Measurements from ENCODE around the gene SIMC1.

The SIMC1 gene

DNA sequence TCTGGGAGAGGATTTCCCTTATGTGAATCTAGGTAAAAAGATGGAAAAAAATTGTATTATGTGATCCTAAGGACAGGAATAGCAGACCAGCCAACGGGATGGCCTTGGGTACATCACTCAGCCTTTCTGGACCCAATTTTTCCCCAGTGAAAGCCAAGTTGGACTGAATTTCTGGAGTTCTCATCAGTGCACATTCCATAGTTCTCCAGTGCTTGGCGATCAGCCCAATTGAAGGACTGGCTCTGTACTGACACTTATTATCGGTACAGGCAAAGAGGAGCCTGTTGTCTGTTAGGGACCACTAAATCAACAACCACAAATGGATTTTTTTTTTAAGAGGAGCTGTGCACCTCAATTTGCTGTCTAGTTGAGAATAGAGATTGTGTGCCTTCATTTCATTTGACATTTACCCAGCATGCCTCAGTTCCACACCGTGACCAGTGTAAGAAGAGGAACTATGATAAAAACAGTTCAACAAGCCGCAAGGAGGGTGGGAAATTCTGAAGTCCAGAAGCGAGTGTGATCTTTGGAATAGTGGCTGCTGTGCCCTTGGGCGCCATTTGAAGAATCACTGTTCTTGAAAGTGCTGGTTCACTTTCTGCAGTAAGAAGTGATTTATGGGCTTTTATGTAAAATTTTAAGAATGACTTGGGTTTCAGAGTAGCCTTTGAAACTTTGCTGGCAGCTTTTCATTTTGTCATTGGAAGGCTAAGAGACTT is 135.0 kb downstream of the SIMC1 start:
- TF ChIP-seq, protein P1, sequence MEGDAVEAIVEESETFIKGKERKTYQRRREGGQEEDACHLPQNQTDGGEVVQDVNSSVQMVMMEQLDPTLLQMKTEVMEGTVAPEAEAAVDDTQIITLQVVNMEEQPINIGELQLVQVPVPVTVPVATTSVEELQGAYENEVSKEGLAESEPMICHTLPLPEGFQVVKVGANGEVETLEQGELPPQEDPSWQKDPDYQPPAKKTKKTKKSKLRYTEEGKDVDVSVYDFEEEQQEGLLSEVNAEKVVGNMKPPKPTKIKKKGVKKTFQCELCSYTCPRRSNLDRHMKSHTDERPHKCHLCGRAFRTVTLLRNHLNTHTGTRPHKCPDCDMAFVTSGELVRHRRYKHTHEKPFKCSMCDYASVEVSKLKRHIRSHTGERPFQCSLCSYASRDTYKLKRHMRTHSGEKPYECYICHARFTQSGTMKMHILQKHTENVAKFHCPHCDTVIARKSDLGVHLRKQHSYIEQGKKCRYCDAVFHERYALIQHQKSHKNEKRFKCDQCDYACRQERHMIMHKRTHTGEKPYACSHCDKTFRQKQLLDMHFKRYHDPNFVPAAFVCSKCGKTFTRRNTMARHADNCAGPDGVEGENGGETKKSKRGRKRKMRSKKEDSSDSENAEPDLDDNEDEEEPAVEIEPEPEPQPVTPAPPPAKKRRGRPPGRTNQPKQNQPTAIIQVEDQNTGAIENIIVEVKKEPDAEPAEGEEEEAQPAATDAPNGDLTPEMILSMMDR (IDR thresholded peaks at IDR 0.05; ENCODE audit: low read depth, low read length), result no peak
- Histone ChIP-seq H3K36me3 (peaks cover 4% of the 10 kb centered on the region; the same call in 1 of the 2 replicates), H3K4me1 (no peaks in the 10 kb centered on the region), H3K27me3 (no peaks in the 10 kb centered on the region), H3K4me3 (ENCODE audit: low read depth, low read length) (no peak overlapping the region), H3K9me3 (no peaks in the 10 kb centered on the region)
- DNase-seq, result no peak

DNA sequence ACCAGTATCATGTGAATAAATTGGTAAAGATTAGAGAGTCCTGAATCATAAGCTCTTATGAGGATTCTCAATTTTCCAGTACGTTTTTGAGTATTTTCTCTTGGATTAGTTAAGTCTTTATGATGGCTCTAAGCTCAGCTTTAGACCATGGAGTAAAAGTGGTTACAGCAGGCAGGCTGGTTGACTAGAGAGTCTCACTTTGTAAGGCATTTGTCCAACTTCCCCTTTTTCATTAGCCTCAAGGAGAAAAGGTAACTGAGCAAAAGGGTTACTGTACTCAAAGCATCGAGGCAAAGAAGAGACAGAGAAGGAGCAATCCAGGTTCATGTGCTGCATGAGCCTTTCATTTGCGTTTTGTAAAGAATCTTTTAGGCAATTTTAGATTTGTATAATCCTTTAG is 141.7 kb downstream of the SIMC1 start:
- H3K4me3 ChIP-seq (ENCODE audit: low read depth, low read length), result no peak overlapping the region
- TF ChIP-seq, protein P1 (IDR thresholded peaks at IDR 0.05; ENCODE audit: low read depth, low read length), result no peak
- no peak for DNase-seq
- no peaks in the 10 kb centered on the region for H3K9me3 ChIP-seq
- H3K4me1 ChIP-seq, result no peaks in the 10 kb centered on the region
- no peaks in the 10 kb centered on the region for H3K27me3 ChIP-seq
- peaks cover 38% of the 10 kb centered on the region for H3K36me3 ChIP-seq

DNA sequence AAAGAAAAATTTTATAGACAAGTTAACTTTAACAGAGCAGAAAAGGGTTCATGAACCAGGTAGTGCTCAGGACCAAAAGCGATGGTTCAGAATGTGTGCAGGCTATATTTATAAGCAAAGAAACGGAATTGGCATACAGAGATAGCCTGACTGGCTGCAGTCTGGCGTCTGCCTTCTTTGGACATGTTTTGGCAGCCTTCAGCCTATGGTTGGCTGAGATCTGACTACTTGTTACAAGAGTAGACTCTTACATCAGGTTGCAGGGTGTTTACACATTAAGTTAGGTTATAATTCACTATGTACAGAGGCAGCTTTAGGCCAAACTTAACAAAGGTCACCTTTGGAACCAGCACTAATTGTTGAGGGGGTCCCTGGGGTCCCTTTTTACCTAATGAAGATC is 143.2 kb downstream of the SIMC1 start:
- Histone ChIP-seq H3K36me3 (peaks cover 54% of the 10 kb centered on the region), H3K4me3 (ENCODE audit: low read depth, low read length) (no peak overlapping the region)
- TF ChIP-seq, protein P1 (IDR thresholded peaks at IDR 0.05; ENCODE audit: low read depth, low read length), result no peak

DNA sequence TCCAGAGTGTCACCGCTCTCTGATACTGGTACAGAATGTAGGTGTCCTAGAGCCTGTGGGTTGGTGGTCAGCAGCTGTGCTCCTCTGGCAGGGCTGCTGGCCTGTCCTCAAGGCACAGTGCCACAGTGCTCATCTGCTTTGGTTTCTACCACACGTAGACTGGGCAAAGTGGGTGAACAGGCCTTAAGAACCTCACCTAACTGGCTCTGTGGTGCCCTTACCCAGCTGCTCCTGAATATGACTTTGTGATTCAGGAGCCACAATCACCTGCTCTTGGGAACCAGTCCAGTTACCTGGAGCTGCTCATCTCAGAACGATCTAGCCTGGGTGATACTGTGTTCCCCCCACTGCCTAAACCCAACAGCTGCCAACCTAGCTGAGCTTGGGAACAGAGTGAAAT is 143.8 kb downstream of the SIMC1 start:
- Histone ChIP-seq H3K9me3 (no peaks in the 10 kb centered on the region), H3K4me3 (ENCODE audit: low read depth, low read length) (no peak overlapping the region), H3K27me3 (no peaks in the 10 kb centered on the region), H3K36me3 (peaks cover 57% of the 10 kb centered on the region), H3K4me1 (no peaks in the 10 kb centered on the region)
- TF ChIP-seq, protein P1 (IDR thresholded peaks at IDR 0.05; ENCODE audit: low read depth, low read length), result no peak
- DNase-seq, result no peak

More for the DNA sequence above, 143.2 kb downstream of the SIMC1 start:
- H3K9me3 ChIP-seq, result no peaks in the 10 kb centered on the region
- DNase-seq, result no peak
- H3K4me1 ChIP-seq, result no peaks in the 10 kb centered on the region
- H3K27me3 ChIP-seq, result no peaks in the 10 kb centered on the region

DNA sequence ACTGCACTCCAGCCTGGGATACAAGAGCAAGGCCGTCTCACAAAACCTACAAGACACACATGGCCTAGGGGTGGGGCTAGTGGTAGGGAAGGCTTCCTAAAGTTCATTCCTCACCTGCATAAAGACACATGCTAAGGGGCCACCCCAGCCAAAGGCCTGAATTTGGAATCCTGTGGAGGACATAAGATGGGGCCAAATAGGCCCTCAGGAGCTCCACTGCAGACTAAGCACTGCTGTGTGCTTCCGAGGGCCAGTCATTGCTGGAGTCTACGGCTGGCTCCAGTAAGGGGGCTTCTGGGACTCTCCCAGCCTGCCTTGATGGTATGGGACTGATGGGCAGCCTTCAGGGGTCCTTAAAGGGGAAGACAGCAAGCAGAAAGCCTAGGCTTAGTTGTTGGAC is 144.5 kb downstream of the SIMC1 start:
- Histone ChIP-seq H3K27me3 (no peaks in the 10 kb centered on the region), H3K4me3 (ENCODE audit: low read depth, low read length) (no peak overlapping the region), H3K9me3 (no peaks in the 10 kb centered on the region), H3K36me3 (peaks cover 65% of the 10 kb centered on the region), H3K4me1 (no peaks in the 10 kb centered on the region)
- TF ChIP-seq, protein P1 (IDR thresholded peaks at IDR 0.05; ENCODE audit: low read depth, low read length), result no peak
- DNase-seq, result no peak

DNA sequence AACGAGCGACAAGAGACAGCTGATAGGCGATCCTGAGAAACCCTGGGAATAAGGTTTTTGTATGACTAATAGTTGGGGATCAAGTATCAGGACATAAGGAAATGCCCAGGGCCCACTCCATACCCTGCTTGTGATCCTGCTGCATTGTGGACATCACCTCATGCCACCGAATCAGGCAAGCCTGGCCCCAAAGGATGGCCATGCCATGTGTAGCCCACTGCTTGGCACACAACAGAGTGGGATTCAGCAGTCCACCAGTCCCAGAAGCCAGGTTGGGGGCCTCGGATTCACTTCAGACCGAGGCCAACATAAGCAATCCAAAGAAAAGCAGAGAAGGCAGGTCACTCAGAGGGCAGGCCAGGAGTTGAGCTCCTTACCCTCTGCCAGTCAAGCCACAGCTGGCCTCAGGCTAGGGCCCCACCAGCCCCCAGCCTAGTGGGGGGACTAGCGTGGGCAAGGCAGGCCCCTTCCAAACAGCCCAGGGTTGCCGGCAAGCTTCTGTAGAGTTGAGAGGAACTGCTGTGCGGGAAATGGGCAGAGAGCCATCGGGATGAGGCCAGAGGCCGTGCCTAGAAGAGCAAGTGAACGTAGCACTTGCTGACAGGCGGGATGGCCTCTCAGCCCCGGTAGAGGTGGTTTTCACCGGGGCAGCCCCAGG is 145.2 kb downstream of the SIMC1 start:
- DNase-seq, result no peak
- peaks cover 66% of the 10 kb centered on the region for H3K36me3 ChIP-seq
- H3K4me3 ChIP-seq (ENCODE audit: low read depth, low read length), result no peak overlapping the region
- TF ChIP-seq, protein P1 (IDR thresholded peaks at IDR 0.05; ENCODE audit: low read depth, low read length), result no peak
- H3K27me3 ChIP-seq, result no peaks in the 10 kb centered on the region
- H3K9me3 ChIP-seq, result no peaks in the 10 kb centered on the region
- H3K4me1 ChIP-seq, result no peaks in the 10 kb centered on the region
